ENCODE measurements around the gene ZNF764. TPM values are rescaled to one million over a fixed set of nuclear protein-coding genes. Genes with fewer than 3 reads are reported as not detected.
"Not testable (repeated sequence)": the region's sequence is repeated elsewhere in the genome, so short reads cannot be mapped to it uniquely, and the experiment has no call there.

Gene ZNF764
- total RNA-seq, 6 experiments from 2014 or later, result 5.1 to 6.8 (median 5.7) TPM

DNA sequence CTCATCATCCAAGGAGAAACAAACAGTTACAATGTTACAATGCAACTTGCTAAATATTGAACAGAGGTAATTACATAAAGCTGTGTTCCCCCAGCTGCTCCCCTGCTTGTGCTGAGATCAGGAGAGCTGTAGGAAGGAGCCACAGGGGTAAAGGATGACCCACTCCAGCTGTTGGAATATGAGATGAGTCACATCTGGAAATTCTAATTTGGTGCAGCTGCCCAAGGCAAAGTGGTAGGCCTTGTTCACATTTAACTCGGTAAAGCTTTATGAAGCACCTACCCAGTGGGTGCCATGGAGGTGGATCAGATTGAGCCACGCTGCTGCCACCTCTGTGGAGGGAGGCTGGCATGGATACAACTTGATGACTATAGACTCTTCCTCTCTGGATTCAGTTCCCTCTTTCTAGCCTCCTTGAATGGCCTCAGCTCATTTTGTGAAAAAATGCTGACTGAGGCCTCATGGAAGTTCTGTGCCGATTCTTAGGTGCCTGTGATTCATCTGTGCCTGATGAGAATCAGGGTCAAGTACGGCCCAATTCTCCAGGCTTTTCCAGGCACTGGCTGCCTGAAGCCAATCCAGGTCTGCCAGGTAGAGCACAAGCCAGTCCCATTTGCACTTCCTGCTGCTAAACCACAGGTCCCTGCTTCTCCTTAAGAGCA, 44.6 kb upstream of the ZNF764 start:
- Mint-ChIP-seq H3K27me3 (ENCODE audit: insufficient read depth) (no peaks in the 10 kb centered on the region; the same call in 1 of the 2 replicates), H3K27ac (peak overlapping the region; percentile 81), H3K36me3 (ENCODE audit: low read depth) (peaks cover 20% of the 10 kb centered on the region), H3K4me1 (ENCODE audit: low read depth) (peaks cover 19% of the 10 kb centered on the region), H3K9me3 (no peaks in the 10 kb centered on the region), H3K4me3 (no peak overlapping the region)
- TF ChIP-seq, protein P1, sequence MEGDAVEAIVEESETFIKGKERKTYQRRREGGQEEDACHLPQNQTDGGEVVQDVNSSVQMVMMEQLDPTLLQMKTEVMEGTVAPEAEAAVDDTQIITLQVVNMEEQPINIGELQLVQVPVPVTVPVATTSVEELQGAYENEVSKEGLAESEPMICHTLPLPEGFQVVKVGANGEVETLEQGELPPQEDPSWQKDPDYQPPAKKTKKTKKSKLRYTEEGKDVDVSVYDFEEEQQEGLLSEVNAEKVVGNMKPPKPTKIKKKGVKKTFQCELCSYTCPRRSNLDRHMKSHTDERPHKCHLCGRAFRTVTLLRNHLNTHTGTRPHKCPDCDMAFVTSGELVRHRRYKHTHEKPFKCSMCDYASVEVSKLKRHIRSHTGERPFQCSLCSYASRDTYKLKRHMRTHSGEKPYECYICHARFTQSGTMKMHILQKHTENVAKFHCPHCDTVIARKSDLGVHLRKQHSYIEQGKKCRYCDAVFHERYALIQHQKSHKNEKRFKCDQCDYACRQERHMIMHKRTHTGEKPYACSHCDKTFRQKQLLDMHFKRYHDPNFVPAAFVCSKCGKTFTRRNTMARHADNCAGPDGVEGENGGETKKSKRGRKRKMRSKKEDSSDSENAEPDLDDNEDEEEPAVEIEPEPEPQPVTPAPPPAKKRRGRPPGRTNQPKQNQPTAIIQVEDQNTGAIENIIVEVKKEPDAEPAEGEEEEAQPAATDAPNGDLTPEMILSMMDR (IDR thresholded peaks at IDR 0.05), result no peak
- no peak for DNase-seq

DNA sequence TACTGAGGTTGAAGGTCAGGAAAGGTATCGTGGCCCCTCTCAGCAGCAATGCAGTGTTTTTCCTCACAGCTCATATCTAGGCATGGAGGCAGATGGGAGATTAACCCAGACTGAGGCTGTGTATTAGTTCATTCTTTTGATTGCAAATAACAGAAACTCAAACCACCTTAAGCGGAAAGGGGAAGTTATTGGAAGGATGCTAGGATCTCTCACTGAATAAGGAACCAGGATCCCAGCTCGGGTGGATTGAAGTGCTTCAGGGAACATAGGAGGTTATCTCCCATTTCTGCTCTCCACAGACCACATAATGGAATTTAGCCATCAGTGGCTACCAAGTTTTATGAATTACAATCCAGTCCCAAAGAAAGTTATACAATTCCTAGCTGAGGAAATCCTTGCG, 43.8 kb upstream of the ZNF764 start:
- Mint-ChIP-seq H3K9me3 (no peaks in the 10 kb centered on the region), H3K27me3 (ENCODE audit: insufficient read depth) (no peaks in the 10 kb centered on the region; the same call in 1 of the 2 replicates), H3K27ac (no peak overlapping the region), H3K4me3 (no peak overlapping the region), H3K36me3 (ENCODE audit: low read depth) (peaks cover 18% of the 10 kb centered on the region), H3K4me1 (ENCODE audit: low read depth) (peaks cover 19% of the 10 kb centered on the region)
- no peak for DNase-seq
- TF ChIP-seq, protein P1 (IDR thresholded peaks at IDR 0.05), result no peak

DNA sequence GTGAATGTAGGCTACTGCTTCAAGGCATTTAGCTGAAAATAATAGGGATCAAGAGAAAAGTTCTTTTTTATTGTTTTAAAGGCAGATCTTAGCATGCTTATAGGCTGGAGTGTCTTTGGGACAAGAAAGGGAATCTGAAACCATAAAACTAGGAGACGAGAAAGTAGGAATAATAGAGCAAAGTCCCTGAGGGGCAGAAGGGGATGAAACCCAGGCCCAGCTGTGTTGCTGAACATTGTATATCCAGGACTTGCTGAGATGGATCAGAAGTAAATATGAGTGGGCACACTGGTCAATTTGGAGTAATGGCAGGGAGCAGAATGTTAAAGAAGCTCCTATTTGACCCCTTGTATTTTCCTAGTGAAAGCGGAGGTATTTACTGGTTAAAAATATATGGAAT, 42.8 kb upstream of the ZNF764 start:
- Mint-ChIP-seq H3K27ac (no peak overlapping the region), H3K27me3 (ENCODE audit: insufficient read depth) (no peaks in the 10 kb centered on the region; the same call in 1 of the 2 replicates)

DNA sequence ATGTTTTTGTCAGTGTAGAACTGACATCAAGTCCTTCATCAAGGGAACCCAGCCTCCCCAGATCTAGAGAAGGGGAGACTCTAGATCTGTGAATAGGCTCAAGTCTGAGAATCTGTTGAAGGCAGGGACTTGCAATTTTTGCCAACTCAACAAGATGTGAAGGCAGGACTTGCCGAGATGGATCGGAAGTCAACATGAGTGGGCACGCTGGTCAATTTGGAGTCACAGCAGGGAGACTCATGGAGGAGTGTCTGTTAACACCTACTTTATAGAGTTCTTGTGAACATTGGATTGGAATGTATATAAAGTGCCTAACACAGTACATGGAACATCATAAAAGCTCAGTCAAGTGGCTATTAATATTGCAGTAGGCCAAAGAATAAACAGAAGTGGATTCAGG, 42.0 kb upstream of the ZNF764 start:
- Mint-ChIP-seq H3K27ac (no peak overlapping the region), H3K9me3 (no peaks in the 10 kb centered on the region), H3K4me1 (ENCODE audit: low read depth) (peaks cover 19% of the 10 kb centered on the region), H3K4me3 (no peak overlapping the region), H3K36me3 (ENCODE audit: low read depth) (peaks cover 12% of the 10 kb centered on the region), H3K27me3 (ENCODE audit: insufficient read depth) (no peaks in the 10 kb centered on the region; the same call in 1 of the 2 replicates)
- no peak for DNase-seq
- TF ChIP-seq, protein P1 (IDR thresholded peaks at IDR 0.05), result no peak

More for the DNA sequence above, 42.8 kb upstream of the ZNF764 start:
- Mint-ChIP-seq H3K4me3 (no peak overlapping the region), H3K9me3 (no peaks in the 10 kb centered on the region), H3K4me1 (ENCODE audit: low read depth) (peaks cover 19% of the 10 kb centered on the region), H3K36me3 (ENCODE audit: low read depth) (peaks cover 12% of the 10 kb centered on the region)
- TF ChIP-seq, protein P1 (IDR thresholded peaks at IDR 0.05), result no peak
- no peak for DNase-seq

DNA sequence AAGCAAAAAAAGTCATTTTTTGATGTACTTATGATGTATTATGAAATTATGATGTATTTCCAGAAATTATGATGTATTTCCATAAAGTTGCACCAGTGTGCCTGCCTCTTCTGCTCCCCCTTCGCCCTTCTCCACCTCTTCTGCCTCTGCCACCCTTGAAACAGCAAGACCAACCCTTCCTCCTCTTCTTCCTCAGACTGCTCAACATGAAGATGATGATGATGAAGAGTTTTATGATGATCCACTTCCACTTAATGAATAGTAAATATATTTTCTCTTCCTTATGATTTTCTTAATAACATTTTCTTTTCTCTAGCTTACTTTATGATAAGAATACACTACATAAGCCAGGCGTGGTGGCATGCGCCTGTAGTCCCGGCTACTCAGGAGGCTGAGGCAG, 34.7 kb upstream of the ZNF764 start:
- no peak for DNase-seq
- Mint-ChIP-seq H3K27ac (no peak overlapping the region), H3K4me1 (ENCODE audit: low read depth) (no peaks in the 10 kb centered on the region; the same call in 1 of the 2 replicates), H3K4me3 (no peak overlapping the region), H3K9me3 (no peaks in the 10 kb centered on the region), H3K36me3 (ENCODE audit: low read depth) (peaks cover 12% of the 10 kb centered on the region; the same call in 1 of the 2 replicates), H3K27me3 (ENCODE audit: insufficient read depth) (peaks cover 2% of the 10 kb centered on the region)
- TF ChIP-seq, protein P1 (IDR thresholded peaks at IDR 0.05), result no peak

DNA sequence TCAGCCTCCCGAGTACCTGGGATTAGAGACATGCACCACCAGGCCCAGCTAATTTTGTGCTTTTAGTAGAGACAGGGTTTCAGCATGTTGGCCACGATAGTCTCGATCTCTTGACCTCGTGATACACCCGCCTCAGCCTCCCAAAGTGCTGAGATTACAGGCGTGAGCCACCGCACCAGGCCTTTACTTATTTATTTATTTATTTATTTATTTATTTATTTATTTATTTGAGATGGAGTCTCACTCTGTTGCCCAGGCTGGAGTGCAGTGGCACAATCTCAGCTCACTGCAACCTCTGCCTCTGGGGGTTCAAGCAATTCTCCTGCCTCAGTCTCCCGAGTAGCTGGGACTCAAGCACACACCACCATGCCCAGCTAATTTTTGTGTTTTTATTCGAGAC, 32.7 kb upstream of the ZNF764 start:
- not testable (repeated sequence) for H3K4me1 Mint-ChIP-seq (ENCODE audit: low read depth); H3K27me3 Mint-ChIP-seq (ENCODE audit: insufficient read depth); DNase-seq; H3K27ac Mint-ChIP-seq; H3K4me3 Mint-ChIP-seq; H3K9me3 Mint-ChIP-seq
- H3K36me3 Mint-ChIP-seq (ENCODE audit: low read depth), result peaks cover 17% of the 10 kb centered on the region; the same call in 1 of the 2 replicates

DNA sequence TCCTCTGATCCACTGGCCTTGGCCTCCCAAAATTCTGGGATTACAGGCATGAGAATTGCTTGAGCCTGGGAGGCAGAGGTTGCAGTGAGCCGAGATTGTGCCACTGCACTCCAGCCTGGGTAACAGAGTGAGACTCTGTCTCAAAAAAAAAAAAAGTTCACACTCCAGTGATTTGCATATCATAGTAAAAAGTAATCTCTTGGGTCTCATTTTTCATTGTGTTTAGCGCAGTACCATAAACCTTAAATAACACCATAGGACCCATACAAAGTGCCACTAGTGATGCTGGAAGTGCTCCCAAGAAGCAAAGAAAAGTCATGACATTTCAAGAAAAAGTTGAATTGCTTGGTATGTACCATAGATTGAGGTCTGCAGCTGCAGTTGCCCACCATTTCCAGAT, 31.4 kb upstream of the ZNF764 start:
- H3K27me3 Mint-ChIP-seq (ENCODE audit: insufficient read depth), result not testable (repeated sequence)

More for the DNA sequence above, 31.4 kb upstream of the ZNF764 start:
- not testable (repeated sequence) for H3K4me1 Mint-ChIP-seq (ENCODE audit: low read depth); H3K27ac Mint-ChIP-seq; DNase-seq; H3K9me3 Mint-ChIP-seq; H3K4me3 Mint-ChIP-seq
- peaks cover 13% of the 10 kb centered on the region; the same call in 1 of the 2 replicates for H3K36me3 Mint-ChIP-seq (ENCODE audit: low read depth)
